GM19025 (cell line): ENCODE data around the gene TTLL4.
"Not testable (repeated sequence)": the region's sequence is repeated elsewhere in the genome, so short reads cannot be mapped to it uniquely, and the experiment has no call there.

Source experiments
- ATAC-seq: cut with Tn5 transposase; IDR thresholded peaks from one replicate; pipeline ENCODE4 v1.9.1; 2021; ENCODE audit warnings: mild to moderate bottlenecking, low read depth, moderate library complexity; ENCODE audit not compliant: unreplicated experiment

Gene TTLL4, protein sequence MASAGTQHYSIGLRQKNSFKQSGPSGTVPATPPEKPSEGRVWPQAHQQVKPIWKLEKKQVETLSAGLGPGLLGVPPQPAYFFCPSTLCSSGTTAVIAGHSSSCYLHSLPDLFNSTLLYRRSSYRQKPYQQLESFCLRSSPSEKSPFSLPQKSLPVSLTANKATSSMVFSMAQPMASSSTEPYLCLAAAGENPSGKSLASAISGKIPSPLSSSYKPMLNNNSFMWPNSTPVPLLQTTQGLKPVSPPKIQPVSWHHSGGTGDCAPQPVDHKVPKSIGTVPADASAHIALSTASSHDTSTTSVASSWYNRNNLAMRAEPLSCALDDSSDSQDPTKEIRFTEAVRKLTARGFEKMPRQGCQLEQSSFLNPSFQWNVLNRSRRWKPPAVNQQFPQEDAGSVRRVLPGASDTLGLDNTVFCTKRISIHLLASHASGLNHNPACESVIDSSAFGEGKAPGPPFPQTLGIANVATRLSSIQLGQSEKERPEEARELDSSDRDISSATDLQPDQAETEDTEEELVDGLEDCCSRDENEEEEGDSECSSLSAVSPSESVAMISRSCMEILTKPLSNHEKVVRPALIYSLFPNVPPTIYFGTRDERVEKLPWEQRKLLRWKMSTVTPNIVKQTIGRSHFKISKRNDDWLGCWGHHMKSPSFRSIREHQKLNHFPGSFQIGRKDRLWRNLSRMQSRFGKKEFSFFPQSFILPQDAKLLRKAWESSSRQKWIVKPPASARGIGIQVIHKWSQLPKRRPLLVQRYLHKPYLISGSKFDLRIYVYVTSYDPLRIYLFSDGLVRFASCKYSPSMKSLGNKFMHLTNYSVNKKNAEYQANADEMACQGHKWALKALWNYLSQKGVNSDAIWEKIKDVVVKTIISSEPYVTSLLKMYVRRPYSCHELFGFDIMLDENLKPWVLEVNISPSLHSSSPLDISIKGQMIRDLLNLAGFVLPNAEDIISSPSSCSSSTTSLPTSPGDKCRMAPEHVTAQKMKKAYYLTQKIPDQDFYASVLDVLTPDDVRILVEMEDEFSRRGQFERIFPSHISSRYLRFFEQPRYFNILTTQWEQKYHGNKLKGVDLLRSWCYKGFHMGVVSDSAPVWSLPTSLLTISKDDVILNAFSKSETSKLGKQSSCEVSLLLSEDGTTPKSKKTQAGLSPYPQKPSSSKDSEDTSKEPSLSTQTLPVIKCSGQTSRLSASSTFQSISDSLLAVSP

DNA sequence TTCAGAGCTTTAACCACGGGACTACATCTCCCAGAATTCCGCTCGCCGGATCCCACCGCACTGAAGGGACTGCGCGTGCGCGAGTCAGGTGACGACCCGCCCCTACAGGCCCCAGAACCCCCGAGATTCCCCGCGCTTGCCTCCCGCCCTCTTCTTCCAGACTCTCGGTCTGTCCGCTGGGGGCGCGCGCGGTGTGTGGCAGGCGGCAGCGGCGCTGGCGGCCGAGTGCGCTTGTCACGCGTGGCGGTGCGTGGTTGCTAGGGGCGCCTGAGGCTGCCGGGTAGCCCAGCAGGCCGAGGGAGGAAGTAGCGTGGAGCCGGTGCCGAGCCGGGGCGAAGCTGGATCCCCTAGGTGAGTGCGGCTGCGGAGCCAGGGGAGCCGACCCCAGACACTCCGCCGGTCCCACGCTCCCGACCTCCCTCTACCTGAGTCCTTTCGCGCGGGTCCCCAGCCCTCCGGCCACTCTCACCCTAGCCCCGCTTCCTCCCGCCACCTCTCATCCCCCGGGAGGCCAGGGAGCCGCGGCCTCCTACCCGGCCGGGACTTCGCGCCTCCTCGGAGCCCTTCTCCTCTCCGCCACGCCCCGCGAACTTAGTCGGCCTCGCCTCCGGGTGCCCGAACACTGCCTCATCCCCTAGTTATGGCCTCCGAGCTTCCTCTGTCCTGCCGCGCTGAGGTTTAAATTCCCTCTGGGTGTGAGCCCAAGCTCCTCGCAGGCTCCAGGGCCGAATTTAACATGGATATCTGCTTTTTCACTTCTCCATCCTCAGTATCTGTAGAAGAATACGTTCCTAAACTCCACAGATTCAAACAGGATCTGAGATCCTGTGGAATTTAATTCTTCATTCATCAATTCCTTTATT is at the start of gene TTLL4:
Gene TTLL4, plus strand, starts transcription at position 149 of the 863 bp plus-strand sequence. CDS start 26,842 bp downstream, outside the sequence.
- ATAC-seq: peak; percentile 86

DNA sequence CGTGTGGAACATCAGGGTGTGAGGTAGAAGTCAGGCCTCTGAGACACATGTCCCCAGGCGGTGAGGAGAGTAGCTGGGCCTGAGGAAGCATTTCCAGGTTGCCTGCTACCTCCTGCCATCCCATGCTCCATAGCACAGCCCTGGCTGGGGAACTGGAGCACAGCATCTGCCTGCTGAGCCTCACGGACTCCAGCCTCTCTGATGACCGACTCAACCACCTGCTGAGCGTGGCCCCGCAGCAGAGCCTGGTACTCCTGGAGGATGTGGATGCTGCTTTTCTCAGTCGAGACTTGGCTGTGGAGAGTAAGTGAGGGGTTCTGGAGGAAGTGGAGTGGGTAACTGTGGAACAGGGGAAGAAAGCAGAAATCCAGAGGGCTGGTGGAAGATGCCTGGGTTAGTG is 48.3 kb upstream of the TTLL4 start:
- ATAC-seq: no peak

DNA sequence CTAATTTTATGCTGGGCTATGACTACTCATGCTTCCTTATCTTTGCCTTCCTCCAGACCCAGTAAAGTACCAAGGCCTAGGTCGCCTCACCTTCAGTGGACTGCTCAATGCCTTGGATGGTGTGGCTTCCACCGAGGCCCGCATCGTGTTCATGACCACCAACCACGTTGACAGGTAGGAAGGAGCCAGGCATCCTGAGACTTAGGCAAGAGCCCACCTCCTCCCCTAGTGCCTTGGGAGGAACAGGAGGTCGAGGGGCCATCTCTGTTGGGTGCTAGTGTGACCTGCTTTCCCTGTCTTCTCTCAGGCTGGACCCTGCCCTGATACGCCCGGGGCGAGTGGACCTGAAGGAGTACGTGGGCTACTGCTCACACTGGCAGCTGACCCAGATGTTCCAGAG is 47.8 kb upstream of the TTLL4 start:
- ATAC-seq: no peak

DNA sequence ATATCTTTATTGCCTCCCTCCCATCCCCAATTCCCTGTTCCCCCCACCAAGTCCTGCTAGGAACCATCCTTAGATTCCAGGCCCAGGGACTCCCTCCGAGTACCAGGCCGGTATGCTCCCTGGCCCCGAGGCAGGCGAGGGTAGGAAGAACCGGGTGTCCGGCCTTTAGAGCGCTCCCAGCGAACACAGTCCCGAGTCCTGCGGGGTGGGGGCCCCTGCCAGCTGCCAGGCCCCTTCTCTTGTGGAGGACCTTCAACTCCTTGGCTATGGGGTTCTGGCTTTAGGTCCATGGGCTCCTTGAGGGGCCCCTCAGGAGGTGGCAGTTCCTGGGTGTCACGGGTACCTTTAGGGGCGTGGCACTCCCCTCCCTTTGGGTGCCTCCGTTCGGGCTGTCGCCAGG is 46.7 kb upstream of the TTLL4 start:
- no peak for ATAC-seq

DNA sequence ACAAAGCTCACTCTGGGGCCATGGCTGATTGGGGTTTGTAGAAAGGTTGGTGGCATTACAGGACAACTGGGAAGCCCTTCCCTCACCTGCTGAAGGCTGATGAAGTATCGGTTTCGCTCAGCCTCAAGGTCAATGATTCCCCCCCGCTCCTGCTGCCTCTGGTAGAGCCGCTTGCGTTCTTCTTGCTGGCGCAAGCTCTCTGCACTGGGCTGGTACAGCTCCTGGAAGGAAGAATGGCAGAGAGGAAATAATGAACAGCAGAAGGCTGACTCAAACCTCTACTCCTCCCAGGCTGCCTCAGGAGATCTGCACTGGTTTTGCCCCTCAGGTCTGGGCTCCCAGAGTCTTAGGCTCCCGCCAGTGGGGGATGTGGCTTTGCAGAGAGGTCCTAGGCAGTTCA is 46.0 kb upstream of the TTLL4 start:
- ATAC-seq: no peak

DNA sequence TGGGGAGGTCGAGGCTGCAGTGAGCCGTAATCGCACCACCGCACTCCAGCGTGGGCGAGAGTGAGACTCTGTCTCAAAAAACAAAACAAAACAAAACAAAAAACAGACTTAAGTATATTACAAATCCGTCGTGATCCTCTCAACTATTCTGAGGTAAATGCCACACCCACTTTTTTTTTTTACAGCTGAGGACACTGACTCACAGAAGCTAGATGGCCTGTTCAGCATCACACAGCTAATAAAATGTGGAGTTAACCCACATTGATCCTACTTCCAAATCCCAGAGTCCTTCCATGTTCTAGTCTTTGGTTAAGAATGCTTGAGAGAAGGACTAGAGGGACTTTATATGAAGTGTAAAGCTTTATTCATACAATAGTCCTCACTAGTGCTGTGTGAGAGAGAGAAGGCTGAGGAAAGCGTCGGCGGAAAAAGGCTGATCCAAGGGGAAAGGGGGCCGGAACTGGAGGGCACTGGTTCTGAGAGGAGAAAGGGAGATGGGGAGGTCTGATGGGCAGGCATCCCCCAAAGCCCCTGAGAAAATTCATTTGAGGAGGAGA is 39.5 kb upstream of the TTLL4 start:
- ATAC-seq: no peak

DNA sequence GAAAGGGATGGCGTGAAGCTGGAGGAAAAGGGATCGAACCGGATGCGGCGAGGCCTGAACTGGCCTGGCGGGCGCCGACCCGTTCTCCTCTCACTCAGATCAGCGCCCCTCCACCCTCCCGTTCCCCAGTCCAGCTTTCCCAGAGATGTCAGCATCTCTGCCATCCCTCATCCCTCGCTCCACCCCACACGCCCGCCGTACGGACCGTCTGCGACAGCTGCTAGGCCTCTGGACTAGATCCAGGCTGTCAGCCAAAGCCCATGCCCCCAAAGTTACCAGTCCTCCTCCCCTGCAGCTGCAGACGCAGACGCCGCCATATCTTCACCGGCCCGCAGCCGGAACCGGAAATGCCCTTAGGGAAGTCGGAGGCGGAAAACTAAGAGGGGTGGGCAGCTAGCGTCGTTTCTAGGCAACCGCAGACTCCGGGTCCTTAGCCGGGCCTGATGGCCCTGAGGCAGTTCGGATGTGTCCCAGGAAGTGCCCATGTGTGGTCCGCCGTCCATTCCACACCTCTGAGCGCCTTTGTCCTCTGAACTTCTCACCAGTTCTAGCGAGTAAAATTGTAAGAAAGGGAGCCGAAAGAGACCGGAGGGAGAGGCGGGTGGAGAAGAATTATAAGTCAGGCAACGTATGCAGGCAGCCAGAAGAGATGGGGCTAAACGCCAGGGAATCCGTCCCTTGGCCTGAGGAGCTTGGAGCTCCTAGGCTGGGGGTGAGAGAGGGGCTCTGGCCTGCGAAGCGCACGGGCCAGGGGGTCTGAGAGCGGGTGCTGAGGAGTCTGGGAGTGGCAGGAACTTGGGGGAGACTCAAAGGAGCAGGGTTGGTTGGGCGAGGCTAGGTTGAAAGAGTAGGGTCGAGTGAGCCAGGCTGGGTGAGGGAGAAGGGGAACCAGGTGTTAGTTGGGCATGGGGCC is 38.7 kb upstream of the TTLL4 start, which contains the start of the genes RNF25 and STK36:
Gene RNF25, minus strand, starts transcription at position 349 of the 913 bp plus-strand sequence. Its CDS starts 32 bp downstream, at position 317.
Gene STK36, plus strand, starts transcription at position 433 of the 913 bp plus-strand sequence. CDS start 744 bp downstream, outside the sequence.
- ATAC-seq: peak; percentile 95

DNA sequence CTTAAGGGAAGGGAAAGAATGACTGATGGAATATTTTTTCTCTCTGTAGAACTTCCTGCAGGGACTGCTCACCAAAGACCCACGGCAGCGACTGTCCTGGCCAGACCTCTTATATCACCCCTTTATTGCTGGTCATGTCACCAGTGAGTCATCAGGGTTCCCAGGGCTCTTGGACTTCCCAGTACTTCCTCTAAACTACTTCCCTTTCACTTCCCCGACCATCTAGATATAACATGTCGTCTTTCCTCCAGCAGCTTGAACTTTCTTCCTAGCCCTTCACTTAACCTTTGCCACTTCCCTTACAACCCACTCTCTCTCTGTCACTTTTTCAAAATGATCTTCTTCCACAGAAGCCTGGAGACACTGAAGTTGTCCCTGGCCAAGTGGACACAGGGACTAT is 31.5 kb upstream of the TTLL4 start:
- no peak for ATAC-seq

DNA sequence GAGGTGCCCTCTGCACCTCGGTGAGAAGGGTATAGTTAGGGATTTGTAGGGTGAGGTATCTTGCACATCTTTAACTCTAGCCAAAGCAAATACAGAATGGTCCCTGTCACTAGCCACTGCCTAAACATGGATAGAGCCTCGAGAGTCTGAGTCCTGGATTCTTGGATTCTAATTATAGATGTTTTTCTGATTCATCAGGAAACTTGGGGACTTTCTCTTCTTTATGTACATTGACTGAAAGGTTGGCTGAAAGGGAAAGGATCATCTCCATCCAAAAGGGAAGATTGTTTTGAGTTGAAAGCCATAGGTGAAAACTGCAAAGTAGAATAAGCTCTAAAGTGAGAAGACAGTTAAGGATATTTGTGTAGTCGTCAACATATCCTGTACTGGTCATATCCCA is 30.6 kb upstream of the TTLL4 start:
- no peak for ATAC-seq

DNA sequence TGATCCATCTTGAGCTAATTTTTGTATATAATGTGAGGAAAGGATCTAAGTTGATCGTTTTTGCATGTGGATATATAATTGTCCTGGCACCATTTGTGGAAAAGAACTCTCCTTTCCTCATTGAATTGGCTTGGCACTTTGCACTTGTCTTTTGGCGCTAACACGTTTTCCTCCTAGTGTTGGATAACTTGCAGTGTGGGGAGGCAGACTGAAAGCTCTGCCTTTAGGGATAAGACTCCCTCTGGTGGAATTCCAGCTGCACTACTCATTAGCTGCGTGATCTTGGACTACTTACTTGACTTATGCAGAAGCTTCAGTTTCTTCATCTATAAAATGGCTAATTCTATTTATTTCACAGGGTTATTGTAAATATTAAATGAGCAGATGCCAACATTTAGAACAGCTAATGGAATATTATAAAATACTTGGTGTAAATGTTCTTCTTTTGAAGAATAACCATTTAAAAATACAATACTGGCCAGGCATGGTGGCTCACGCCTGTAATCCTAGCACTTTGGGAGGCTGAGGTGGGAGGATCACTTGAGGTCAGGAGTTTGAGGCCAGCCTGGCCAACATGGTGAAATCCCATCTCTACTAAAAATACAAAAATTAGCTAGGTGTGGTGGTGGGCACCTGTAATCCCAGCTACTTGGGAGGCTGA is 23.1 kb upstream of the TTLL4 start:
- ATAC-seq: not testable (repeated sequence)

DNA sequence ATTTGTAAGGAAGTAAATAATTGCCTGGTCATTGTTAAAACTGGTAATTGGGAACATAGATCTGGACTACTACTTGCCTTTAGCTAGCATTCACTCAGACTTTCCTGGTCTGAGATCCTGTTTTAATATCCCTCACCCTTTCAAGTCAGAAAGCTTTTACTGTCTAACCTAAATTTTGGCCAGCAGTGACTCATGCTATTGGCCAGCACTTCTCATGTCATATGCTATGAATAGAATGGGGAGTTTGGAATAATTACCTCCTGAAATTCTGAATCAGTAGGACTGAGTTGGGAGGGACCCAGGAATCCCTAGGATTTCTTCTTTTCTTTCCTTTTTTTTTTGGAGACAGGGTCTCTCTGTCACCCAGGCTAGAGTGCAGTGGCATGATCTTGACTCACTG is 19.4 kb upstream of the TTLL4 start:
- ATAC-seq: no peak

DNA sequence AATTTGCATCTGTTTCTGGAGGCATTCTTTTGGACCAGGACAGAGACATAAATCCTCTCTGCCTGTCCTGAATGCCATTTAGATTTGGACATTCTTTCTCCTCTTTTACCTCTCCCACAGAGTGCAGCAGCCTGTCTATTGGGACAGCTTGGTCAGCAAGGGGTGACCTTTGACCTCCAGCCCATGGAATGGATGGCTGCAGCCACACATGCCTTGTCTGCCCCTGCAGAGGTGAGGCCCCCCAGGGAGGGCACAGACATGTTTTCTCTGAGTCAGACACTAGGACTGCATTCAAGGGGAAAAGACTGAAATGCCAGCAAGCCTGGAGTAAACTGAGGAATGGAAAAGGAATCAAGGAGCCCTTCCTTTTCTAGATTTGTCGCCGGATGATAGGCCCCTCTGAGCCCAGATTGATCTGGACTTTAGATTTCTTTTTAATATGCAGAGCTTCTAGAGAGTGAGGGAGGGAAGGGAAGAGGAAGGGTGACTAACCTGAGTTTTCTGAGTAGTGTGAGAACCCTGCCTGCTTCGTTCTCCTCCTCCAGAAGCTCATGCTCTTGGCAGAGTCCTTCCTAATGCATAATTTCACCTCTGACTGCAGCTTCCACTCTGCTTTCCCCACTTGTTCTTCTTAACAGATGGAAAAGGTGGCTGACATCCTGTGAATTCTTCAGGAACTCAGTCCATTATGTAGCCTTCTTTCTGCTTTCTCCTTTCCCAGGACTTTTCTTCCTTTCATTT is 16.1 kb upstream of the TTLL4 start:
- no peak for ATAC-seq

DNA sequence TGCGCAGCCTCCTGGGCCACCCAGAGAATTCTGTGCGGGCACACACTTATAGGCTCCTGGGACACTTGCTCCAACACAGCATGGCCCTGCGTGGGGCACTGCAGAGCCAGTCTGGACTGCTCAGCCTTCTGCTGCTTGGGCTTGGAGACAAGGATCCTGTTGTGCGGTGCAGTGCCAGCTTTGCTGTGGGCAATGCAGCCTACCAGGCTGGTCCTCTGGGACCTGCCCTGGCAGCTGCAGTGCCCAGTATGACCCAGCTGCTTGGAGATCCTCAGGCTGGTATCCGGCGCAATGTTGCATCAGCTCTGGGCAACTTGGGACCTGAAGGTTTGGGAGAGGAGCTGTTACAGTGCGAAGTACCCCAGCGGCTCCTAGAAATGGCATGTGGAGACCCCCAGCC is 11.8 kb upstream of the TTLL4 start:
- no peak for ATAC-seq

DNA sequence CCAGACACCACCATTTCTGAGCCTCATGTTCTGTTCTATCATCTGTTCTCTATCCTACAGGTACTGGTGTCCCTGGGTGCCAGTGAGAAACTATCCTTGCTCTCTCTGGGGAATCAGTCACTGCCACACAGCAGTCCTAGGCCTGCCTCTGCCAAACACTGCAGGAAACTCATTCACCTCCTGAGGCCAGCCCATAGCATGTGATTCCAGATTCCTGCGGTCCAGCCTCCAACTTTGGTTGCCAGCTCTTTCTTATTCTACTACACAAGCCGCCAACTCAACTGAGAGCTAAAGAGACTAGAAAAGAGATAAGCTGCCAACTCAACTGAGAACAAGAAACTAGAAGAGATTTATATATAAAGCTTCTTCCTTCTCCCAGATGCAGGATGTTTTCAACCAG is 8.8 kb upstream of the TTLL4 start:
- no peak for ATAC-seq

DNA sequence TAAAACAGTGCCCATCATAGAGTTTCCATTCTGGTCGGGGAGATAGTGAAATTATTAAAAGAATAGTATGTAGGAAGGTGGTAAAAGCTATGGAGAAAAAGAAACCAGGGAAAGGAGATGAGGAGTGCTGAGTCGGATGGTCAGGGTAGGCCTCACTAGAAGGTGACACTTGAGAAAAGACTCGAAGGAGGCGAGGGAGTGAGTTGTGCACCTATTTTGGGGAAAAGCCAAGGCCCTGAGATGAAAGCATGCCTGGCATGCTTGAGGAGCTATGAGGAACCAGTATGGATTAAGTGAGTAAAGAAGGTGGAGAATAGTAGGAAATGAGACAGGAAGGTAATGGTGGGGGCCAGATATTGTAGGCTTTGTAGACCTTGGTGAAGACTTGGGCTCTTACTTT is 7.3 kb upstream of the TTLL4 start:
- ATAC-seq: no peak

DNA sequence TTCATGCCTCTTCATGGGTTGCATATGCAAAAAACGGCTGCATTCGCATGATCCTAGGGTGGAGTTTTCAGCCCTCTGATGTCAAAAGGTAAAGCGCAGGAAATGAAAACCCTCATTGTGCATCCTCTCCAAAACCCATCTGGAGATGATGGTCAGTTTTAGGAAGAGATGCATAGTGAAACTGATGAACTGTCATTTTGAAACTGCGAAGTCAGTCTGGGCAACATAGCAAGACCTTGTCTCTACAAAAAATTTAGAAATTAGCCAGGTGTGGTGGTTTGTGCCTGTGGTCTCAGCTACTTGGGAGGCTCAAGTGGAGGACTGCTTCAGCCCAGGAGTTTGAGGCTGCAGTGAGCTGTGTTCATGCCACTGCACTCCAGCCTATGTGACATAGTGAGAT is 2.5 kb upstream of the TTLL4 start:
- ATAC-seq: peak; percentile 21

DNA sequence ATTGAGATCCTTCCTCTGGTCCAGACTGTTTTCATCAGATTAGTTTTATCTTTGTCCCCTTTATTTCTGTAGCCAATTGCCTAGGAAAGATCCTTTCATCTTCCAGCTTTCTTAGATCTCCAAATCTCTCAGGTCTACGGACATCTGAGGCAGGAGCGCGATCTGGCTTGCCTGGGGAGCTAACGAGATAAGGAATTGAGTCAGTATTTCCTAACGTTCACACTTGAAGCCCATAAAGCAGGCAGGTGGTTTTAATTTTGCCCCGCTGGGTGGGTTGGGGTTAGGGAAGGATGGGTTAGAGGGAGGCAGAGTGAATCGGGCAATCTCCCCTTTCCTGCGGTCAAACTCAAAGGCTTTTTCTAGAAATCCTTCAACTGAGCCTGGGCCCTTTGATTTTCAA is 727 bp upstream of the TTLL4 start:
- ATAC-seq: no peak
